ENCODE results near the gene ENTPD5. TPM values are rescaled to one million over a fixed set of nuclear protein-coding genes. Genes with fewer than 3 reads are reported as not detected.

Gene ENTPD5
- total and polyA plus RNA-seq, 2 donors (not counting 3 experiments of a cell fraction or from before 2014, with no cell fraction given): 8.4 to 13.0 TPM

DNA sequence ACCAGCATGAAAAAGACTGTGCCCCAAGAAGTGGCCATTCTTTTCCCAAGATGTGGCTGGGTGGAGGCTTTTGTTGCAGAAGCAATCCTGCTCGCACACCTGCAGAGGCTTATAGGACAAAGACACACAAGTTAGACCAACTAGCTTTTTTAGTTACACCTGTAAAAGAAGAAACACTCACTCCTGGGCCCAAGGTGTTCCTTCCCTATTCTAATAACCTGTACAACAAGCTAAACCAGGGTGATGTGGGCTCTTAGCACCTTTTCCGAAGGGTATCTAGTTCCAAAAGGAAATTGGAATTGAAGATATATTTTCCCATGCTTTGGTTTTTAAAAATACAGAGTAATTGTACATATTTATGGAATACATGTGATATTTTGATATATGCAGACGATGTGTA is 31.0 kb downstream of the ENTPD5 start:
- FAIRE-seq (no peak), DNase-seq (ENCODE audit: low read depth, low spot score) (no peak)
- H3K36me3 ChIP-seq (ENCODE audit: control insufficient read depth in 2 of 2, extremely low read depth in 1 of 2, insufficient read depth in 2 of 2, low read length in 2 of 2): peaks cover 3% of the 10 kb centered on the region in 2 experiments
- no peaks in the 10 kb centered on the region for H3K9me3 ChIP-seq (replicated peaks; ENCODE audit: control insufficient read depth, insufficient read depth, low read length)
- H3K4me1 ChIP-seq (ENCODE audit: control insufficient read depth, extremely low read depth, insufficient read depth, low read length): no peaks in the 10 kb centered on the region
- dilution Hi-C loops (cut with MboI; ENCODE audit: extremely low pct_ligation_motif_present, low sequenced_read_pairs) (no loop called here), intact Hi-C loops (cut with micrococcal nuclease) (no loop called here)
- H3K27ac ChIP-seq (ENCODE audit: insufficient read depth, low read depth, low read length): no peak overlapping the region
- ChIA-PET POLR2A (no interaction called here), CTCF (no interaction called here)
- no peak overlapping the region for H3K4me2 ChIP-seq (ENCODE audit: insufficient read depth, low read length)
- no peak overlapping the region for H2AFZ ChIP-seq (ENCODE audit: low read depth, low read length)
- H3K9me1 ChIP-seq (replicated peaks; ENCODE audit: control insufficient read depth, extremely low read depth, insufficient read depth, low read length): no peaks in the 10 kb centered on the region
- BruUV-seq (replicated peaks): no TSS peak
- H3K9ac ChIP-seq (replicated peaks; ENCODE audit: extremely low read depth, insufficient read depth, low read length): no peak overlapping the region
- no peak overlapping the region for H3K4me3 ChIP-seq (replicated peaks in 1 of 3; ENCODE audit: insufficient read depth in 1 of 3, low read depth in 1 of 3, low read length in 3 of 3)
- no peaks in the 10 kb centered on the region for H3K27me3 ChIP-seq (ENCODE audit: control insufficient read depth in 2 of 2, insufficient read depth in 2 of 2, low read length in 2 of 2)
- TF ChIP-seq JUN (IDR thresholded peaks at IDR 0.05; ENCODE audit: borderline replicate concordance, insufficient read depth, insufficient read length, low read depth) (no peak), EZH2 (IDR thresholded peaks at IDR 0.05; ENCODE audit: borderline replicate concordance, low read depth, low read length, severe bottlenecking) (no peak), POLR2A (IDR thresholded peaks at IDR 0.05; ENCODE audit: low read depth, low read length) (no peak), MYC (IDR thresholded peaks at IDR 0.05; ENCODE audit: low read depth, low read length) (no peak), FOS (IDR thresholded peaks at IDR 0.05; ENCODE audit: borderline replicate concordance, insufficient read depth, low read length) (no peak), POLR2AphosphoS5 (IDR thresholded peaks at IDR 0.05; ENCODE audit: insufficient read depth, low read depth, low read length) (no peak), GATA2 (IDR thresholded peaks at IDR 0.05; ENCODE audit: insufficient read depth, insufficient read length, low read depth, low read length) (no peak)
- TF ChIP-seq, protein P1, sequence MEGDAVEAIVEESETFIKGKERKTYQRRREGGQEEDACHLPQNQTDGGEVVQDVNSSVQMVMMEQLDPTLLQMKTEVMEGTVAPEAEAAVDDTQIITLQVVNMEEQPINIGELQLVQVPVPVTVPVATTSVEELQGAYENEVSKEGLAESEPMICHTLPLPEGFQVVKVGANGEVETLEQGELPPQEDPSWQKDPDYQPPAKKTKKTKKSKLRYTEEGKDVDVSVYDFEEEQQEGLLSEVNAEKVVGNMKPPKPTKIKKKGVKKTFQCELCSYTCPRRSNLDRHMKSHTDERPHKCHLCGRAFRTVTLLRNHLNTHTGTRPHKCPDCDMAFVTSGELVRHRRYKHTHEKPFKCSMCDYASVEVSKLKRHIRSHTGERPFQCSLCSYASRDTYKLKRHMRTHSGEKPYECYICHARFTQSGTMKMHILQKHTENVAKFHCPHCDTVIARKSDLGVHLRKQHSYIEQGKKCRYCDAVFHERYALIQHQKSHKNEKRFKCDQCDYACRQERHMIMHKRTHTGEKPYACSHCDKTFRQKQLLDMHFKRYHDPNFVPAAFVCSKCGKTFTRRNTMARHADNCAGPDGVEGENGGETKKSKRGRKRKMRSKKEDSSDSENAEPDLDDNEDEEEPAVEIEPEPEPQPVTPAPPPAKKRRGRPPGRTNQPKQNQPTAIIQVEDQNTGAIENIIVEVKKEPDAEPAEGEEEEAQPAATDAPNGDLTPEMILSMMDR (IDR thresholded peaks at IDR 0.05; ENCODE audit: extremely low read depth in 1 of 2, insufficient read depth in 1 of 2, low read depth in 1 of 2, low read length in 2 of 2): no peak
- TF ChIP-seq, protein P2, sequence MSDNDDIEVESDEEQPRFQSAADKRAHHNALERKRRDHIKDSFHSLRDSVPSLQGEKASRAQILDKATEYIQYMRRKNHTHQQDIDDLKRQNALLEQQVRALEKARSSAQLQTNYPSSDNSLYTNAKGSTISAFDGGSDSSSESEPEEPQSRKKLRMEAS (IDR thresholded peaks at IDR 0.05; ENCODE audit: insufficient read depth, insufficient read length): no peak
- H3K79me2 ChIP-seq (ENCODE audit: control insufficient read depth, insufficient read depth, low read length): no peaks in the 10 kb centered on the region
- no peaks in the 10 kb centered on the region for H4K20me1 ChIP-seq (replicated peaks; ENCODE audit: control insufficient read depth, extremely low read depth, insufficient read depth, low read length)
